Spinal cord (tissue), 10 donors: Measurements from ENCODE around the gene CLASP1. TPM values are rescaled to one million over a fixed set of nuclear protein-coding genes. Genes with fewer than 3 reads are reported as not detected.

ENCODE experiments used
- DNase-seq, 6 donors: peaks; one replicate each; pipeline versions ENCODE4 v3.0.0 to v3.0.0-alpha.2; 2013 to 2015; ENCODE audit warnings: low spot score in 6 of 6, low read depth in 4 of 6
- H3K27ac ChIP-seq: one replicate; pipeline ENCODE4 v1.5.1; 2013; ENCODE audit warnings: low read depth, low read length, control low read depth
- H3K27me3 ChIP-seq: one replicate; pipeline ENCODE4 v1.6.1; 2013; ENCODE audit warnings: low read length; ENCODE audit not compliant: control insufficient read depth, insufficient read depth
- H3K36me3 ChIP-seq: one replicate; pipeline ENCODE4 v1.6.1; 2013; ENCODE audit warnings: low read length; ENCODE audit not compliant: control insufficient read depth, insufficient read depth
- H3K4me1 ChIP-seq: one replicate; pipeline ENCODE4 v1.6.1; 2013; ENCODE audit warnings: low read length; ENCODE audit not compliant: control insufficient read depth, insufficient read depth
- H3K4me3 ChIP-seq: one replicate; pipeline ENCODE4 v1.5.1; 2013; ENCODE audit warnings: low read depth, low read length, control low read depth
- H3K9me3 ChIP-seq: one replicate; pipeline ENCODE4 v1.6.1; 2013; ENCODE audit warnings: low read length; ENCODE audit not compliant: control insufficient read depth, insufficient read depth
- WGBS: methylation state at CpG from one replicate; pipeline ENCODE4 v1.1.5; 2013; ENCODE audit warnings: missing lambda C conversion rate; ENCODE audit not compliant: insufficient coverage; 5-methylcytosine and 5-hydroxymethylcytosine counted together
- polyA plus RNA-seq, 2 donors: library from polyadenylated mRNA; unstranded; fragments of 120-200 nt; gene quantifications; one replicate each; pipeline ENCODE4 v1.2.1, GENCODE V29; 2013; ENCODE audit not compliant: insufficient read length in 2 of 2
- total RNA-seq, 2 donors: library from RNA; depleted of rRNA in 1 of 2; stranded (reverse); fragments of 120-200 nt in 1 of 2; fragments of >200 nt in 1 of 2; gene quantifications; one replicate each; pipeline versions ENCODE4 v1.2.3 to v1.2.4, GENCODE V29; 2013 to 2014
- donor health status: healthy.

Gene CLASP1
- total and polyA plus RNA-seq, 4 donors = 51.7 to 98.2 (median 62.8) TPM

- no CpG with 5 or more reads among the region's 1 CpG for whole genome bisulfite sequencing
- Histone ChIP-seq H3K9me3 (no peaks in the 10 kb centered on the region), H3K36me3 (peaks cover 8% of the 10 kb centered on the region), H3K27me3 (no peaks in the 10 kb centered on the region), H3K4me1 (no peaks in the 10 kb centered on the region), H3K27ac (no peak overlapping the region), H3K4me3 (no peak overlapping the region)
- no peak for DNase-seq
Observed at GRCh38 chr2:121412349-121412748, 236.9 kb downstream of the CLASP1 start.

GRCh38 chr2:121409966-121410365 is 239.3 kb downstream of the CLASP1 start:
- Histone ChIP-seq H3K9me3 (no peaks in the 10 kb centered on the region), H3K27ac (peak overlapping the region; percentile 65), H3K4me3 (no peak overlapping the region), H3K4me1 (no peaks in the 10 kb centered on the region), H3K36me3 (peaks cover 17% of the 10 kb centered on the region), H3K27me3 (no peaks in the 10 kb centered on the region)
- DNase-seq = no peak

GRCh38 chr2:121409388-121409787 is 239.9 kb downstream of the CLASP1 start:
- 71% methylated on average over 2 of the region's 2 CpGs for WGBS
- H3K27ac ChIP-seq = peak overlapping the region; percentile 65

GRCh38 chr2:121408641-121409040 is 240.6 kb downstream of the CLASP1 start:
- whole genome bisulfite sequencing = no CpG with 5 or more reads among the region's 3 CpGs
- Histone ChIP-seq H3K4me1 (no peaks in the 10 kb centered on the region), H3K36me3 (peaks cover 13% of the 10 kb centered on the region), H3K27ac (no peak overlapping the region), H3K27me3 (no peaks in the 10 kb centered on the region), H3K9me3 (no peaks in the 10 kb centered on the region), H3K4me3 (peak overlapping the region; percentile 19)
- DNase-seq = no peak

More at GRCh38 chr2:121409388-121409787, 239.9 kb downstream of the CLASP1 start:
- no peaks in the 10 kb centered on the region for H3K4me1 ChIP-seq
- H3K27me3 ChIP-seq = no peaks in the 10 kb centered on the region
- H3K9me3 ChIP-seq = no peaks in the 10 kb centered on the region
- DNase-seq = peak in 1 of 6 donors; percentile 49
- H3K36me3 ChIP-seq = peaks cover 13% of the 10 kb centered on the region
- peak overlapping the region; percentile 19 for H3K4me3 ChIP-seq

GRCh38 chr2:121405233-121405632 is 244.0 kb downstream of the CLASP1 start:
- Histone ChIP-seq H3K9me3 (no peaks in the 10 kb centered on the region), H3K4me3 (no peak overlapping the region), H3K27me3 (no peaks in the 10 kb centered on the region), H3K36me3 (peaks cover 13% of the 10 kb centered on the region), H3K27ac (no peak overlapping the region), H3K4me1 (no peaks in the 10 kb centered on the region)
- WGBS = no CpG with 5 or more reads among the region's 6 CpGs
- DNase-seq = no peak

- WGBS = 83% methylated on average over 2 of the region's 5 CpGs
- H3K27me3 ChIP-seq = no peaks in the 10 kb centered on the region
- H3K9me3 ChIP-seq = no peaks in the 10 kb centered on the region
- H3K4me3 ChIP-seq = no peak overlapping the region
- no peak for DNase-seq
- H3K27ac ChIP-seq = no peak overlapping the region
- peaks cover 8% of the 10 kb centered on the region for H3K36me3 ChIP-seq
- no peaks in the 10 kb centered on the region for H3K4me1 ChIP-seq
Observed at GRCh38 chr2:121400201-121400600, 249.1 kb downstream of the CLASP1 start.

- 83% methylated on average over 1 of the region's 3 CpGs for whole genome bisulfite sequencing
- peaks cover 11% of the 10 kb centered on the region for H3K36me3 ChIP-seq
- no peaks in the 10 kb centered on the region for H3K27me3 ChIP-seq
- no peak for DNase-seq
- H3K27ac ChIP-seq = no peak overlapping the region
- H3K9me3 ChIP-seq = no peaks in the 10 kb centered on the region
- no peak overlapping the region for H3K4me3 ChIP-seq
- no peaks in the 10 kb centered on the region for H3K4me1 ChIP-seq
Observed at GRCh38 chr2:121398853-121399252, 250.4 kb downstream of the CLASP1 start.

GRCh38 chr2:121390082-121390692 is 259.1 kb downstream of the CLASP1 start:
- DNase-seq = no peak
- Histone ChIP-seq H3K4me3 (no peak overlapping the region), H3K9me3 (no peaks in the 10 kb centered on the region), H3K36me3 (peaks cover 20% of the 10 kb centered on the region), H3K27ac (no peak overlapping the region), H3K4me1 (no peaks in the 10 kb centered on the region), H3K27me3 (no peaks in the 10 kb centered on the region)
- WGBS = 100% methylated on average over 2 of the region's 5 CpGs

- Histone ChIP-seq H3K4me3 (no peak overlapping the region), H3K9me3 (no peaks in the 10 kb centered on the region), H3K27ac (no peak overlapping the region), H3K36me3 (peaks cover 20% of the 10 kb centered on the region), H3K4me1 (no peaks in the 10 kb centered on the region), H3K27me3 (no peaks in the 10 kb centered on the region)
- 100% methylated on average over 3 of the region's 5 CpGs for WGBS
- DNase-seq = peak in 1 of 6 donors; percentile 32
Observed at GRCh38 chr2:121388371-121388770, 260.9 kb downstream of the CLASP1 start.

- Histone ChIP-seq H3K36me3 (peaks cover 27% of the 10 kb centered on the region), H3K4me3 (no peak overlapping the region), H3K27ac (no peak overlapping the region), H3K4me1 (no peaks in the 10 kb centered on the region), H3K27me3 (no peaks in the 10 kb centered on the region), H3K9me3 (no peaks in the 10 kb centered on the region)
- DNase-seq = no peak
- 100% methylated on average over 1 of the region's 5 CpGs for WGBS
Observed at GRCh38 chr2:121387591-121388325, 261.5 kb downstream of the CLASP1 start.
